Measurements from ENCODE around the gene RPL15. TPM values are rescaled to one million over a fixed set of nuclear protein-coding genes. Genes with fewer than 3 reads are reported as not detected.

Gene RPL15
- total and polyA plus RNA-seq, 2 of the 8 experiments (the other 6 are each of a cell fraction or from before 2014, with no cell fraction given): 2,819 to 6,473 TPM

DNA sequence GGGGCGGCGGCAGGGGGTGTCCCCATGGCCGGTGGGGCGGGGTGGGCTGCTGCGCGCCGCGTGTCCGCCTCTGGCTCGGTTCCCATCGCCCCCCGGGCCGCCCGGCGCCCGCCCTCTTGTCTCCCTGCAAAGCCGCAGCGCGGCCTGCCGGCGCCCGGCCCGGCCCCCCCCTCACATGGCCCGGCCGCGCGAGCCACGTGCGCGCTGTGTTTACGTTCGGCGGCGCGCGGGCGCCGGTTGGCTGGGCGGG lies 28.7 kb downstream of the RPL15 start (continued):
- TF ChIP-seq NANOG (IDR thresholded peaks at IDR 0.05; ENCODE audit: insufficient read depth, low read depth, low read length, poor library complexity, severe bottlenecking) (no peak), RAD21 (IDR thresholded peaks at IDR 0.05 in 1 of 2, conservative IDR thresholded peaks at IDR 0.05 in 1 of 2; ENCODE audit: low read depth in 2 of 2, low read length in 2 of 2) (no peak), SP1 (IDR thresholded peaks at IDR 0.05; ENCODE audit: low read depth, low read length) (no peak), SIX5 (IDR thresholded peaks at IDR 0.05; ENCODE audit: low read depth, low read length) (no peak), SUZ12 (IDR thresholded peaks at IDR 0.05; ENCODE audit: low read length) (no peak), CBX5 (IDR thresholded peaks at IDR 0.05; ENCODE audit: low read depth, low read length) (no peak), HDAC6 (IDR thresholded peaks at IDR 0.05; ENCODE audit: low read depth, low read length) (no peak), JUN (IDR thresholded peaks at IDR 0.05; ENCODE audit: low read depth, low read length) (no peak), TAF1 (IDR thresholded peaks at IDR 0.05; ENCODE audit: low read depth, low read length) (peak; percentile 66; the same call in 1 of the 2 replicates), TEAD4 (IDR thresholded peaks at IDR 0.05; ENCODE audit: low read depth, low read length) (no peak), CHD2 (IDR thresholded peaks at IDR 0.05; ENCODE audit: low read length) (0 out of 2 replicates have a peak, but pooled peaks have one; percentile 5), CHD1 (IDR thresholded peaks at IDR 0.05; ENCODE audit: low read depth, low read length) (no peak), RBBP5 (IDR thresholded peaks at IDR 0.05; ENCODE audit: borderline replicate concordance, low read depth, low read length) (no peak), BCL11A (IDR thresholded peaks at IDR 0.05; ENCODE audit: low read depth in 2 of 2, low read length in 2 of 2) (no peak), SIN3A (conservative IDR thresholded peaks at IDR 0.05 in 1 of 2, IDR thresholded peaks at IDR 0.05 in 1 of 2; ENCODE audit: low read depth in 1 of 2, low read length in 2 of 2) (peak in 1 of 2 experiments; percentile 36; a peak in 1 of 4 replicates), TBP (IDR thresholded peaks at IDR 0.05; ENCODE audit: low read depth, low read length) (no peak; the same call in 1 of the 2 replicates), ZNF274 (IDR thresholded peaks at IDR 0.05; ENCODE audit: borderline replicate concordance, extremely low read depth, low read length) (no peak), SIRT6 (IDR thresholded peaks at IDR 0.05; ENCODE audit: low read length) (no peak)
- TF ChIP-seq, protein P1, sequence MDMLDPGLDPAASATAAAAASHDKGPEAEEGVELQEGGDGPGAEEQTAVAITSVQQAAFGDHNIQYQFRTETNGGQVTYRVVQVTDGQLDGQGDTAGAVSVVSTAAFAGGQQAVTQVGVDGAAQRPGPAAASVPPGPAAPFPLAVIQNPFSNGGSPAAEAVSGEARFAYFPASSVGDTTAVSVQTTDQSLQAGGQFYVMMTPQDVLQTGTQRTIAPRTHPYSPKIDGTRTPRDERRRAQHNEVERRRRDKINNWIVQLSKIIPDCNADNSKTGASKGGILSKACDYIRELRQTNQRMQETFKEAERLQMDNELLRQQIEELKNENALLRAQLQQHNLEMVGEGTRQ (IDR thresholded peaks at IDR 0.05; ENCODE audit: low read length): no peak
- TF ChIP-seq, protein P2, sequence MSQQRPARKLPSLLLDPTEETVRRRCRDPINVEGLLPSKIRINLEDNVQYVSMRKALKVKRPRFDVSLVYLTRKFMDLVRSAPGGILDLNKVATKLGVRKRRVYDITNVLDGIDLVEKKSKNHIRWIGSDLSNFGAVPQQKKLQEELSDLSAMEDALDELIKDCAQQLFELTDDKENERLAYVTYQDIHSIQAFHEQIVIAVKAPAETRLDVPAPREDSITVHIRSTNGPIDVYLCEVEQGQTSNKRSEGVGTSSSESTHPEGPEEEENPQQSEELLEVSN (IDR thresholded peaks at IDR 0.05): no peak
- TF ChIP-seq, protein P3, sequence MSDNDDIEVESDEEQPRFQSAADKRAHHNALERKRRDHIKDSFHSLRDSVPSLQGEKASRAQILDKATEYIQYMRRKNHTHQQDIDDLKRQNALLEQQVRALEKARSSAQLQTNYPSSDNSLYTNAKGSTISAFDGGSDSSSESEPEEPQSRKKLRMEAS (IDR thresholded peaks at IDR 0.05): peak; percentile 90
- TF ChIP-seq, protein P4, sequence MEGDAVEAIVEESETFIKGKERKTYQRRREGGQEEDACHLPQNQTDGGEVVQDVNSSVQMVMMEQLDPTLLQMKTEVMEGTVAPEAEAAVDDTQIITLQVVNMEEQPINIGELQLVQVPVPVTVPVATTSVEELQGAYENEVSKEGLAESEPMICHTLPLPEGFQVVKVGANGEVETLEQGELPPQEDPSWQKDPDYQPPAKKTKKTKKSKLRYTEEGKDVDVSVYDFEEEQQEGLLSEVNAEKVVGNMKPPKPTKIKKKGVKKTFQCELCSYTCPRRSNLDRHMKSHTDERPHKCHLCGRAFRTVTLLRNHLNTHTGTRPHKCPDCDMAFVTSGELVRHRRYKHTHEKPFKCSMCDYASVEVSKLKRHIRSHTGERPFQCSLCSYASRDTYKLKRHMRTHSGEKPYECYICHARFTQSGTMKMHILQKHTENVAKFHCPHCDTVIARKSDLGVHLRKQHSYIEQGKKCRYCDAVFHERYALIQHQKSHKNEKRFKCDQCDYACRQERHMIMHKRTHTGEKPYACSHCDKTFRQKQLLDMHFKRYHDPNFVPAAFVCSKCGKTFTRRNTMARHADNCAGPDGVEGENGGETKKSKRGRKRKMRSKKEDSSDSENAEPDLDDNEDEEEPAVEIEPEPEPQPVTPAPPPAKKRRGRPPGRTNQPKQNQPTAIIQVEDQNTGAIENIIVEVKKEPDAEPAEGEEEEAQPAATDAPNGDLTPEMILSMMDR (IDR thresholded peaks at IDR 0.05; ENCODE audit: control extremely low read depth in 1 of 3, insufficient read depth in 1 of 3, low read depth in 1 of 3, low read length in 3 of 3): no peak

All from H1 (cell line).